Measurements from ENCODE around the gene CFAP100.

GRCh38 chr3:126391631-126392030, 3.1 kb upstream of the CFAP100 start:
- no peak for TF ChIP-seq CTCF (IDR thresholded peaks at IDR 0.05 in 8 of 11, conservative IDR thresholded peaks at IDR 0.05 in 3 of 11)
- no peak for TF ChIP-seq POLR2A (IDR thresholded peaks at IDR 0.05)
- no peak for TF ChIP-seq POLR2AphosphoS5 (IDR thresholded peaks at IDR 0.05)
